ENCODE data around the gene CLIC6.

DNA sequence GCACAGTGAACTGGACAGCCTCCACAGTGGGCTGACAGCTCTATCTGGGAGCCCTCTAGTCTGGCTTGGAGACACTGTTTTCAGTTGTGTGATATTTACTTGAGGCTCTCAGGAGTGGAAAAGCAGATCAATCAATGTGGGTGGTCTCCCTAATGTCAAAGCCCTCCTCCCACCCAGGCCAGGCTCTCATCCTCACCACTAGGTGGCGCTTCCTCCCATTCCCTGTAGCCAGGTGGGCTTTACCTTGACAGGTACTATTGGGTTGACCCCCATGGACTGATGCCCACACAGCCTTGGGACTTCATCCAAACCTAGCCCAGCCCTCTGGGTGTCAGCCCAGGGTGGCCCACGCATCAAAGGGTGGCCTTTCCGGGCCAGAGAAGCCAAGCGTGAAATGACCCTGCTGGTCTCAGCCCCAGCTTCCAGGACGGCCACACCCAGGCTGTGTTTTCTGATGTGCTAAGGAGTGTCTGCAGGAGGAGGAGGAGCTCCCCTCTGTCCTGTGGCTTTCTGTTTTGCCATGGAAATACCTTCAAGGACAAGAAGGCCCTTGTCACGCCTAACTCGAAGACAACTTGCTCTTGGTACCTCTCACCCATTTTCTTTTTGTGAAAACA, 54.0 kb downstream of the CLIC6 start:
- TF ChIP-seq POLR2A (IDR thresholded peaks at IDR 0.05) (no peak), POLR2AphosphoS5 (IDR thresholded peaks at IDR 0.05) (no peak)

Measured in prostate gland (tissue), 1 donor.